ENCODE results near the gene SLC25A42.

Gene SLC25A42

DNA sequence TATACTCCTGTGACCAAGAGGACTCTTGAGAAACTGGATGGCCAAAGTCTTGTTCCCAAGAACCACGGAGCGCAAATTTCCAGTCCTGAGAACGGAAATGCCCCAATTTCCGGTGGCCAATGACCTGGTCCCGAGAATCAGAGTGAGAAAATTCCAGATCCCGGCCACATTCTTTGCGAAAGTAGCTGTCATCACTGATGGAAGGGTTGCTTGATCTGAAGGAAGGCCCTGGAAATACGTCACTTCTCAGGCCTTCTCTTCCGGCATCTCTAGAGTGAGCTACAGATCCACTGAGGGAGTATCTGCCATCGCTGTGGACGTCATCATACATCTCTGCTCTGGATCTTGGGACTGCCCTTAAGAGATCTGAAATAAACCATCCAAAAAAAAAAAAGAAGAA lies 37.9 kb upstream of the SLC25A42 start:
- Histone ChIP-seq H3K27me3 (ENCODE audit: insufficient read depth, low read length) (no peaks in the 10 kb centered on the region), H3K4me1 (ENCODE audit: control insufficient read depth in 1 of 2, insufficient read depth in 2 of 2, low read length in 2 of 2) (no peaks in the 10 kb centered on the region), H3K23ac (ENCODE audit: low read length) (no peak overlapping the region), H3K14ac (ENCODE audit: low read length) (no peak overlapping the region), H3K9me3 (ENCODE audit: insufficient read depth, low read depth, low read length) (no peaks in the 10 kb centered on the region), H3K4me2 (ENCODE audit: low read length) (no peak overlapping the region), H2BK12ac (ENCODE audit: low read length) (no peak overlapping the region), H3K9ac (ENCODE audit: low read length) (no peak overlapping the region), H3K27ac (ENCODE audit: low read depth, low read length) (no peak overlapping the region), H4K12ac (ENCODE audit: low read depth, low read length) (no peak overlapping the region), H3K79me2 (ENCODE audit: control insufficient read depth, insufficient read depth, low read length, poor library complexity) (no peaks in the 10 kb centered on the region), H2BK5ac (ENCODE audit: low read depth, low read length, poor library complexity) (no peak overlapping the region), H2BK120ac (ENCODE audit: insufficient read depth, low read length, poor library complexity) (no peak overlapping the region), H3K36me3 (ENCODE audit: control insufficient read depth in 1 of 2, insufficient read depth in 2 of 2, low read length in 2 of 2) (peaks cover 50 to 73% of the 10 kb centered on the region in 2 experiments), H3K4me3 (ENCODE audit: low read depth, low read length) (no peak overlapping the region), H2AK5ac (ENCODE audit: low read length) (no peak overlapping the region), H3K79me1 (ENCODE audit: low read length) (no peaks in the 10 kb centered on the region), H3K18ac (ENCODE audit: low read length) (no peak overlapping the region), H4K91ac (ENCODE audit: low read depth, low read length) (no peak overlapping the region), H4K8ac (ENCODE audit: low read depth, low read length) (no peak overlapping the region), H3K4ac (ENCODE audit: low read depth, low read length) (no peak overlapping the region), H2AFZ (ENCODE audit: insufficient read depth, low read length, poor library complexity) (no peak overlapping the region)
- DNase-seq, result no peak
- WGBS (ENCODE audit: extremely low coverage, insufficient coverage, insufficient read length), result no CpG with 5 or more reads among the region's 11 CpGs

DNA sequence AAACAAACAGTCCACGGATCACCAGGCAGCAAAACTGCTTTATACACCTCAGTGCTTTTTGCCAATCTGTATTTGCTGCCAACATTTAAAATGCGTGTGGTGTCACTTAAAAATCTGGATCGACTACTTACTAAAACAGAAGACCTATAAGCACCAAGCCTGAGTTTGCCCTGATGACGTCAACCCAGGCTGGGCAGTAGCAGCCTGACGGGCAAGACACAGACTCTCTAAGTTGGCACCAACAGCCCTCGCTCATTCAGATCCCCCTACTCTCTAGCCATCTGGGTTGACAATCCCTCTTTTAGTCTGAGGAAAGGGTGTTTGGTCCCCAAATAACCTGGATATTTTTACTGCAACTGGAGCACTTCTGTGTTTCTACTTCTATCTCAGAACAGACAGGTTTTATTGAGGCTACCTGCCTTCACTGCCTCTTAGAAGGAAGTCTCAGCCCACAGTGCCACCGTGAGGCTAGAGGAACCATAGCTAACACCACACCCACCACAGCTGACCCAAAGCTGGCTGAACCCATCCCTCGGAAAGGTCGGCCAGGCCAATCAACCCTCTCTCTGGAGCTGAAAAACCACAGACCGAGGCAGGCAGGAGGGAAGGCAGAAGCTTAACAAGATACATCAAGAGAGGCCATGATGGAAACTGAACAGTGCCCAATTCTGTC lies 37.4 kb upstream of the SLC25A42 start:
- H2AK5ac ChIP-seq (ENCODE audit: low read length), result no peak overlapping the region
- no peak overlapping the region for H4K8ac ChIP-seq (ENCODE audit: low read depth, low read length)
- peaks cover 50 to 75% of the 10 kb centered on the region in 2 experiments for H3K36me3 ChIP-seq (ENCODE audit: control insufficient read depth in 1 of 2, insufficient read depth in 2 of 2, low read length in 2 of 2)
- no peak overlapping the region for H3K4ac ChIP-seq (ENCODE audit: low read depth, low read length)
- no peak overlapping the region for H3K23ac ChIP-seq (ENCODE audit: low read length)
- H3K4me2 ChIP-seq (ENCODE audit: low read length), result no peak overlapping the region
- no peak overlapping the region for H3K27ac ChIP-seq (ENCODE audit: low read depth, low read length)
- no CpG with 5 or more reads among the region's 10 CpGs for WGBS (ENCODE audit: extremely low coverage, insufficient coverage, insufficient read length)
- DNase-seq, result no peak
- no peaks in the 10 kb centered on the region for H3K9me3 ChIP-seq (ENCODE audit: insufficient read depth, low read depth, low read length)
- no peak overlapping the region for H2BK12ac ChIP-seq (ENCODE audit: low read length)
- H4K91ac ChIP-seq (ENCODE audit: low read depth, low read length), result no peak overlapping the region
- H3K27me3 ChIP-seq (ENCODE audit: insufficient read depth, low read length), result no peaks in the 10 kb centered on the region
- no peak overlapping the region for H2BK120ac ChIP-seq (ENCODE audit: insufficient read depth, low read length, poor library complexity)
- no peaks in the 10 kb centered on the region for H3K4me1 ChIP-seq (ENCODE audit: control insufficient read depth in 1 of 2, insufficient read depth in 2 of 2, low read length in 2 of 2)
- no peak overlapping the region for H3K4me3 ChIP-seq (ENCODE audit: low read depth, low read length)
- no peak overlapping the region for H3K18ac ChIP-seq (ENCODE audit: low read length)
- no peaks in the 10 kb centered on the region for H3K79me2 ChIP-seq (ENCODE audit: control insufficient read depth, insufficient read depth, low read length, poor library complexity)
- H3K14ac ChIP-seq (ENCODE audit: low read length), result no peak overlapping the region
- no peak overlapping the region for H2BK5ac ChIP-seq (ENCODE audit: low read depth, low read length, poor library complexity)
- H3K79me1 ChIP-seq (ENCODE audit: low read length), result no peaks in the 10 kb centered on the region
- H4K12ac ChIP-seq (ENCODE audit: low read depth, low read length), result no peak overlapping the region
- H2AFZ ChIP-seq (ENCODE audit: insufficient read depth, low read length, poor library complexity), result no peak overlapping the region
- H3K9ac ChIP-seq (ENCODE audit: low read length), result no peak overlapping the region

DNA sequence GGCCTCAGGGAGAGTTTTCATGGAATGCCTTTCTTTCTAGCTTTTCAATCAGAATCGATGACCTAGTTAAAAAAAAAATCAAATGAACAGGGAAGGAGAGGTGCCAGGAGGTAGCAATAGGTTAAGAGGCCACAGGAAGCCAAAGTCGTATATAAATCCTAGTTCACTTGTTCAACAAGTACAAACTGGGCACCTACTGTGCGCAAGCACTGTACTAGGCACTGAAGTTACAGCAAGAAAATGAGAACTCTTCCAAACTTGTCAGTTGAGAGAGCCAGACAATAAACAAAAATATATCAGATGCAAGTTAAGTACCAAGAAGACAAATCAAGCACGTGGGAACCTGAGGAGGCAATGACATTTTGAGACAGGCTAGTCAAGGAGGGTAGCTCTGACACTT lies 36.6 kb upstream of the SLC25A42 start:
- H4K12ac ChIP-seq (ENCODE audit: low read depth, low read length), result no peak overlapping the region
- no peak overlapping the region for H3K4me3 ChIP-seq (ENCODE audit: low read depth, low read length)

DNA sequence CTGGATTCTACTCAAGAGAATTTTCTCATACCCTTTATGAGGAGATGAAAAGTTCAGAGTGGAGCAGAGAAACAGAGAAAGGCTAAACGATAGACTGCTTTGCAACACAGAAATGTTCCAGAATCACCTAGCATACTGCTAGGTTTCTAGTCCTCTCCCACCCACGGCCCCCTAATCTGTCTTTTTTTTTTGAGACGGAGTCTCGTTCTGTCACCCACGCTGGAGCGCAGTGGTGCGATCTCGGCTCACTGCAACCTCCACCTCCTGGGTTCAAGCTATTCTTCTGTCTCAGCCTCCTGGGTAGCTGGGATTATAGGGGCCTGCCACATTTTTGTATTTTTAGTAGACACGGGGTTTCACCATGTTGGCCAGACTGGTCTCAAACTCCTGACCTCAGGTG lies 35.3 kb upstream of the SLC25A42 start:
- Histone ChIP-seq H3K79me2 (ENCODE audit: control insufficient read depth, insufficient read depth, low read length, poor library complexity) (peaks cover 5% of the 10 kb centered on the region), H3K4me2 (ENCODE audit: low read length) (no peak overlapping the region), H2AFZ (ENCODE audit: insufficient read depth, low read length, poor library complexity) (no peak overlapping the region), H2AK5ac (ENCODE audit: low read length) (no peak overlapping the region), H4K8ac (ENCODE audit: low read depth, low read length) (no peak overlapping the region), H2BK120ac (ENCODE audit: insufficient read depth, low read length, poor library complexity) (no peak overlapping the region), H3K4ac (ENCODE audit: low read depth, low read length) (no peak overlapping the region), H3K23ac (ENCODE audit: low read length) (no peak overlapping the region), H3K27ac (ENCODE audit: low read depth, low read length) (no peak overlapping the region), H3K79me1 (ENCODE audit: low read length) (peaks cover 6% of the 10 kb centered on the region), H2BK5ac (ENCODE audit: low read depth, low read length, poor library complexity) (no peak overlapping the region), H3K9ac (ENCODE audit: low read length) (no peak overlapping the region), H2BK12ac (ENCODE audit: low read length) (no peak overlapping the region), H3K18ac (ENCODE audit: low read length) (no peak overlapping the region), H3K9me3 (ENCODE audit: insufficient read depth, low read depth, low read length) (no peaks in the 10 kb centered on the region), H3K27me3 (ENCODE audit: insufficient read depth, low read length) (no peaks in the 10 kb centered on the region), H4K91ac (ENCODE audit: low read depth, low read length) (no peak overlapping the region), H3K4me3 (ENCODE audit: low read depth, low read length) (no peak overlapping the region), H3K36me3 (ENCODE audit: control insufficient read depth in 1 of 2, insufficient read depth in 2 of 2, low read length in 2 of 2) (peaks cover 43 to 62% of the 10 kb centered on the region in 2 experiments), H3K4me1 (ENCODE audit: control insufficient read depth in 1 of 2, insufficient read depth in 2 of 2, low read length in 2 of 2) (no peaks in the 10 kb centered on the region), H3K14ac (ENCODE audit: low read length) (no peak overlapping the region), H4K12ac (ENCODE audit: low read depth, low read length) (no peak overlapping the region)
- no peak for DNase-seq
- no CpG with 5 or more reads among the region's 9 CpGs for WGBS (ENCODE audit: extremely low coverage, insufficient coverage, insufficient read length)

More for the DNA sequence above, 36.6 kb upstream of the SLC25A42 start:
- no peak for DNase-seq
- Histone ChIP-seq H2BK5ac (ENCODE audit: low read depth, low read length, poor library complexity) (no peak overlapping the region), H3K18ac (ENCODE audit: low read length) (no peak overlapping the region), H3K27ac (ENCODE audit: low read depth, low read length) (no peak overlapping the region), H3K36me3 (ENCODE audit: control insufficient read depth in 1 of 2, insufficient read depth in 2 of 2, low read length in 2 of 2) (peaks cover 50 to 75% of the 10 kb centered on the region in 2 experiments), H2BK12ac (ENCODE audit: low read length) (no peak overlapping the region), H3K9me3 (ENCODE audit: insufficient read depth, low read depth, low read length) (no peaks in the 10 kb centered on the region), H3K4ac (ENCODE audit: low read depth, low read length) (no peak overlapping the region), H4K8ac (ENCODE audit: low read depth, low read length) (no peak overlapping the region), H3K9ac (ENCODE audit: low read length) (no peak overlapping the region), H3K14ac (ENCODE audit: low read length) (no peak overlapping the region), H3K23ac (ENCODE audit: low read length) (no peak overlapping the region), H4K91ac (ENCODE audit: low read depth, low read length) (no peak overlapping the region), H3K4me2 (ENCODE audit: low read length) (no peak overlapping the region), H3K79me1 (ENCODE audit: low read length) (no peaks in the 10 kb centered on the region), H3K27me3 (ENCODE audit: insufficient read depth, low read length) (no peaks in the 10 kb centered on the region), H3K4me1 (ENCODE audit: control insufficient read depth in 1 of 2, insufficient read depth in 2 of 2, low read length in 2 of 2) (no peaks in the 10 kb centered on the region), H2AK5ac (ENCODE audit: low read length) (no peak overlapping the region), H2AFZ (ENCODE audit: insufficient read depth, low read length, poor library complexity) (no peak overlapping the region), H2BK120ac (ENCODE audit: insufficient read depth, low read length, poor library complexity) (no peak overlapping the region), H3K79me2 (ENCODE audit: control insufficient read depth, insufficient read depth, low read length, poor library complexity) (no peaks in the 10 kb centered on the region)
- no CpG with 5 or more reads among the region's 4 CpGs for WGBS (ENCODE audit: extremely low coverage, insufficient coverage, insufficient read length)

Measured in trophoblast cell (in vitro differentiated cells and primary cell).